ENCODE results near the gene SRGAP2C.
"Not testable (repeated sequence)": the region's sequence is repeated elsewhere in the genome, so short reads cannot be mapped to it uniquely, and the experiment has no call there.

SRGAP2C gene

DNA sequence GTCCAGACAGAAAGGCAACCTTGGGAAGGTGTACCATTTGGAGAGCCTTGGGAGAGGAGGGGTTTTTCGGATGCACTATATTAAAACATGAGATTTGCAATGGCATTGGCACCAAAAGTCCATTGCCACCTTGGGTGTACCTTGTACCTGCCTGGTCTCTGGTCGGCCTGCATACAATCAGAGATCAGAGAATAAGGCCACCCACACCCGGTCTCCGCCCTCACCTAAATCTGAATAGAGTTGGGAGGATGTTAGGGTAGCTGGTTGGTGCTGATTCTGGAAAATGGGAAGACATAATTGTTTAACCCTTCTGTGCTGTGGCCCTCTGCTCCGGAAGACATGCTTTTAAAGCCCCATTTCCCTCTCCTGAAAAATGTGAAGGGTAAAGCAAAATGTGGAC, 3.1 kb downstream of the SRGAP2C start:
- not testable (repeated sequence) for DNase-seq

DNA sequence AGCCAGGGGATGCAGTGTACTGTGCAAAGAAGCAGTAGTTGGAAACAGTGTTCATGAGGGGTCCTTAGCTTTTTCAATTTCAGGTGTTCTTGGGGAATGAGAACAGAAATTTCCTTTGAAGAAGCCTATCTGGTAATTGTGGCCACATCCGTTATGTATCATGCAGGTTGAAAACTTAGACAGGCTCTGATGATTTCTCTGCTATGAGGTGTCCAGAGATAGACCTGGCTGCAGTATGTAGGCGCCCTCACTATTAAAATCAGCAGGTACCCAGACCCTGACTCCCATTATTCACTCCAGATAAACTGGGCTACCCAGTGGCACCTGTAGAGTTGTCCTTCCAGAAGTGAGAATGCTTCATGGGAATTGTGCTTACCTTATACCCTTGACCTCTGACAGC, 7.7 kb downstream of the SRGAP2C start:
- DNase-seq = not testable (repeated sequence)

DNA sequence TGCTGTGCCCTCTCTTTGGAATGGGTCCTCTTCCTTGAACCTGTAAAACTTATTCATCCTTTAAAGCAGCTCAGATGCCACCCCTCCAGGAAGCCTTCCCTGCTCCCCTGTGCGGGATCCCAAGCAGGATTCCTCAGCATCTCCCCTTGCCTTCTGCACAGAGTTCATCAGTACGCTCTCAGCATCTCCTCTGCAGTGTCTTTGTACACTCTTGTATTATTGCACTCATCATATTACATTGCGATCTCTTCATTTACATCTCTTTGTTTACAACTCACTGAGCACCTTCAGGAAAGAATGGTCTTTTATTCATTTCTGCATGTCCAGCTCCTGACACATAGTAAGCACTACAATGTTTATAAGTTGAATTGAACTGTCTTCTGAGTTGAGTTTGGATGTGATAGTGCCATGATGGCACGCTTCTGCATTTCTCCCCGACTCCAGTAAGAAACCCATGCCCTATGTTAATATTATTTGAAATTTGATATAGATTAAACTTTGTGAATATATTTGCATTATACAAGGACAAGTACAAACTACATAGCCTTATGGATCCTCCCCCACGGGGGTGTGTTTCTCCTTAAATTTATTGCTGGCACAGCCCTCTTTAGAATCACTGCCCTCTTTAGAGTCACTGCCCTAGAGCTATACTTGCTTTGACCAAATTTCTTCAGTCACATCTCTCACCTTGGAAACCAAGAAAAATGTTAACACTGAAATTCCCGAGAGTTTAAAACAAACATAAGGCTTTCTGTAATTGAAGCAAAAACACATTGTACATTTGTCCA, 12.5 kb downstream of the SRGAP2C start:
- not testable (repeated sequence) for DNase-seq

DNA sequence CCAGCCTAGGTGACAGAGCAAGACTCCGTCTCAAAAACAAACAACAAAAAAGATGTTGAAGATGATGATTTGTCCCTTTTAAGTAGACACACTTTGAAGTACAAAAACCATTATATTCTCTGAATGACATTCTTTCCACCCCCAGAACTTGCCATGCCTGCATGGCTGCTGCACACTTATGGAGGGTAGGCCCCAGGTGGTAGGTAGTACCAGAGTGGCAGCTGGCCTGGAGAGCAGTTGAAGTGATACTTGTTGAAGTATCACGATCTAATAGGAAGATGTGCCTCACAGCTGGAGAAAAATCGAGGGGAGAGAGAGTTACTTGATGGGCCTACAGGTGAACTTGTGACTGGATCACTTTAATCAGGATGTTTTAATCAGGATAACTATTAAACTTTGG, 15.0 kb downstream of the SRGAP2C start:
- DNase-seq = not testable (repeated sequence)

DNA sequence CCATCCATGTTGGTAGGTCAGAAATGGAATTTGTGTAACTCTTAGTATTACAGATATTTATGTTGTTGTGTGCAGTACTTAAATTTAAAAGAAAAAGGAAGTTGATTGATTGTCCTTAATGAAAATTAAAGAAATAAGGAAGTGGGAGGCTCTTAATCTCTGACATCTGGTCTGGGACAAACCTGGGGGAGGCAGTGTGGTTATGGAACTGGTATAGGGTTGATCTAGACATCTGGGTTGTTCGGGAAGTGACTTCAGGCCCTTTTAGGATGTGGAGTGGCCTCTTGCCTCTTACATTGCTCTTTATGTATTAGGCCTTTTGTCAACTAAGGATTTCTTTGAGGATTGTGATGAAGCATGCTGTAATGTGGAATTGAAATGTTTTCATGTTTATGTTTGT, 15.5 kb downstream of the SRGAP2C start:
- DNase-seq = not testable (repeated sequence)

DNA sequence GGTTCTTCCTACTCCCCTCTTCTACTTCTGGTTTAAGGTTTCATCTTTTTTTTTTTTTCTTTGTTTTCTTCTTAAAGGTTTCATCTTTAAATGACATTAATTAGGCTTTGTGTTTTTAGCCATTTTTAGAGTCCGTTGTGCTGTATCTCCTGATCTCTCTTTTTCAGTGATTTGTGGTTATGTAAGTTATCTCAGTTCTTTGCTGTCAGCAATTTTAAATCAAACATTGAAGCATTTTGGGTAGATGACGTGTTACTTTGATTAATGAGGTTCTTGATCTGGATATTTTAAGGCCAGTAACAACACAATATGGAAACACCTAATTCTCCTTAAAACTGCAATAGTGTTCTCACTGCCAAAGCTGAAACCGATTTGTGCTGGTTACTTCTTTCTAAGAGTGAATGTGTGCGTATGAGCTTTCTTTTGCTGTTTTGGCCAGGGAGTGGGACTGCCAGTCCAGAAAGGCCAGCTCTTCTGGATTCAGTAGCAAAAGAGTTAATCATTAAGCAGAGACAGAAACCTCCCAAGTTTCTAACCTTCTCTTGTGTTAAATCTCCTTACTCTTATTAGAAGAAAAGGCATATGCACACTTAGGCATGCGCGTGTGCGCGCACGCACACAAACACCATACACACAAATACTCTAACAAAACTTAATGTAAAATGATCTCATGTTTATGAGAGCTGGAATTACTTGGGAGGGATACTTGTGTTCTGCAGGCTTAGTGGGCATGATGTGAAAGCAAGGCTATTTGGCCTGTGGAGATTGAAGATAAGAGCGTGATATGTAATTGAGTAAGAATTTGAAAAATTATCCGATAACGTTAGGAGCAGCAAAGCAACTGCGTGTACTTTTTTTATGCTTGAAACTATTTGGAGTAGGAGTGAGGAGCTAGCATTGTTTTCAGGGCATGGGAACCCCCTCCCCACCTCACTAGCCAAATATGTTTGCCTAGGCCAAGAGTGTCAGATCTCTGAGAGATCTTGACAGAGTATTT, 16.5 kb downstream of the SRGAP2C start:
- DNase-seq = not testable (repeated sequence)

DNA sequence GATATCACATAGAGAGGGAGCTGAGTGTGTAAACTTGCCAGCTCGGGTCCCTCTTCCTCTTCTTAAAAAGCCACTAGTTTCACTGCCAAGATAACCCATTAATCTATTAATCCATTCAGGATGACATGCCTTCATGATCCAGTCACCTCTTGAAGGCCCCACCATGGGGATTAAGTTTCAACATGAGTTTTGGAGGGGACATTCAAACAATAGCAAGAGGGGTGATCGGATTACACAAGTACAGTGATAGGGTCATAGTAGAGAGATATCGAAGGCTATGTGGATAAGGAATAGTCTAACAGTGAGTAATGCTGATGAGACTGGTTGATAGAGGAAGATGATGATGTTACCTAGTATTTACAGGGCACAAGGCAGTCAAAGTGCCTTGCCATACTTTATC, 18.2 kb downstream of the SRGAP2C start:
- not testable (repeated sequence) for DNase-seq

DNA sequence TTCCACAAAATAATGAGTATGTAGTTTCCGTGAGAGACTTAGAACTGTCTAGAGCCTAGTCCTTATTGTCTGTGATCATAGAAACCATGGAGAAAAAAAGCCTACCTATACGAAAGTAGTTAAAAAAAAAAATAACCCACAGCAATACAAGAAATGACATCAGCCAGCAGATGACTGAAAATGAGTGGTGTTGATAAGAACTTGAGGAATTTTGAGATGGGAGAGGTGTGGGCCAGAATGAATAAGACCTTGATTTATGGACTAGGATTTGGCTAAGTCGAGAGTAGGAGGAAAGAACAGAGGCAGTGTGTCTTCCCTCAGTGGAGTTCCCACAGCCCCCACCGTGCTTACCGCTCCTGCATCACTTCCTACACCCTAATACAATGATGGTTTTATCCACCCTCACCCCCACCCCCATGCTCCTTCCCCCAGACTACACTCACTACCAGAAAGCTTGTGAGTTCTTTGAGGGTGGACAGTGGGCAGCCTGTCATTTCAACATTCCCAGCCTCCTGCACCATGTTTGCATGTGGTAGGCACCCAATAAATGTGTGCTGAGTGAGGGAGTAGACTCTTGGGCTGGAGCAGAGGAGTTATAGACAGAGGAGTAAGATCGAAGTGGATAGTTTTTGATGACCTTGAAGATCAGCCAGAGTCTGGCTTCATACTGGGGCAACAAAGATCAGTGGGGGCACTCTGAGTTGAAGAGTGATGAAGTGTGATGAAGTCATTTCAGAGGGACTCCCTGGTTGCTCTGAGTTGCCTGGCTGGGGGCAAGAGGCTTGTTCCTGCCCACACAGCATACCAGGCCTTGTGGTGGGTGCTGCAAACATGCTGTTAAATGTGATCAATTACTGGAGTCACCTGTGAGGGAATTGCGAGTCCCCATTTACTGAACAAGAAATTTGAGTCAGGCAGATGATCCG, 21.3 kb downstream of the SRGAP2C start:
- not testable (repeated sequence) for DNase-seq

DNA sequence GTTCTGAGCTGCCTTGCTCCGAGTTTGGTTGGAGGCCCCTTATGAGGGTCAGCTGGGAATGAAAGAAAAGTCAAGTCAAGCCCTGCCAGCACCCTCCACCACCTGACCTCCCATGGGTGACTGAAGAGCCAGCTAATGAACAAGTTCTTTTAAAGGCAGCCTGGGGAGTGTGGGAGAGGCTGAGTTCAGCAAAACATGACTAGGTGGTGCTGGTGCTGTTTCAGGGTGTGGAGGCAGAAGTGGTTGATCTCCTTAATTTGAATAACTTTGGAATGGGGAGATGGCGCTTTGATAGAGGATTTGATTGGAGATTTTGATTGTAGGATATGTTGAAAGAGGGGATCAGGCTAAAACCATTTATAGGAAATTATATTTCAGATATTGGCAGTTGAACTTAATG, 22.6 kb downstream of the SRGAP2C start:
- not testable (repeated sequence) for DNase-seq

DNA sequence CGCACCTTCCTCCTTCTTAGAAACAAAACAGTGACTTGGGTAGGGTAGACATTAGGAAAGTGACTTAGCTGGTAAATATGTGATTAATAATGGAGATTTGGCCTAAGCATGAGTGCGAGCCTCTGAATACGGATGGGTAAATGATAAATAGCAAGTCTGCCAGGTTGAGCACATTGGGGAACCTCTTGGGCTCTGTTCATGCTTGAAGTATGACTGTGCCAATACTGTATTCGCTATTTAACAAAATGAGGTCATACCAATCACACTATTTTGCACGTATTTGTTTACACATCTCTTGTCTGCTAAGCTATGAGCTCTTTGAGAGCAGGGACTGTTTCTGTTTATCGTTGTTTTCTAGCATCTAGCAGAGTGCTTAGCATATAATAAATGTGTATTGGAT, 23.6 kb downstream of the SRGAP2C start:
- DNase-seq = not testable (repeated sequence)

DNA sequence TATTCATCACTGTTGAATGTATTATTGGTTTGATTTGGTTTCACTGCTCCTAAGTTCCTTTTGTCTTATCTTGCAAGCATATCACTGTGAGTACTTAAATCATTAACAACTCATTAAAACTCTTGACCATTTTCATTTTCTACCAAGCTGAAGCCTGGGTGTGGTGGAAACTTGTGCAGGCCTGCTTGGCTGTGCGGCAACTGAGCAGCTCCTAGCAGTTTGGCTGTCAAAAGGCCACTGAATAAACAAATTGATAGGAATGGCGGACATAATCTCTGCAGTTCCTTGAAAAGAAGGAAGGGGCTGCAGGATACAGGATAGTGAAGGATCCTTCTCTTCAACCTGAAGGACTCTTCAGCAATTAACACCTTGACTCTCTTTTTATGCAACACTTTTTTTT, 26.0 kb downstream of the SRGAP2C start:
- DNase-seq = not testable (repeated sequence)

DNA sequence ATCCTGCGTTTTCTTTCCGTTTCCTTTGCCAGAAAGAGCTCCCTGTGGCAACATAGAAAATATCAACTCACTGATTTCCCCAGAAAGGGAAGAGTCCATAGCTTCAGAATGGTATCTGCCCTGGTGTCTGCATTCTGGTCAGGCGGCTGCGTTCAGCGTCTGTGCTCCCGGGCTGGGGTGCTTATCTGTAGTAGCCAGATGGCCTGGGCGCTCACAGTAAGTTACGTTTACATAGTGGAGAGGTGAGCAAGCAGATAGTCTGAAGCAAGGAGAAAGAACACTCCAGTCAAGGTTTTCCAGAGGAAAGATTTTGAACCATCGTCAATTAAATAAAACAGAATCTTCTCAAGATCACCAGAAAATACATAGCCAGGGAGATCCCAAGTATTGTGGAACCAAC, 28.7 kb downstream of the SRGAP2C start:
- DNase-seq = not testable (repeated sequence)

DNA sequence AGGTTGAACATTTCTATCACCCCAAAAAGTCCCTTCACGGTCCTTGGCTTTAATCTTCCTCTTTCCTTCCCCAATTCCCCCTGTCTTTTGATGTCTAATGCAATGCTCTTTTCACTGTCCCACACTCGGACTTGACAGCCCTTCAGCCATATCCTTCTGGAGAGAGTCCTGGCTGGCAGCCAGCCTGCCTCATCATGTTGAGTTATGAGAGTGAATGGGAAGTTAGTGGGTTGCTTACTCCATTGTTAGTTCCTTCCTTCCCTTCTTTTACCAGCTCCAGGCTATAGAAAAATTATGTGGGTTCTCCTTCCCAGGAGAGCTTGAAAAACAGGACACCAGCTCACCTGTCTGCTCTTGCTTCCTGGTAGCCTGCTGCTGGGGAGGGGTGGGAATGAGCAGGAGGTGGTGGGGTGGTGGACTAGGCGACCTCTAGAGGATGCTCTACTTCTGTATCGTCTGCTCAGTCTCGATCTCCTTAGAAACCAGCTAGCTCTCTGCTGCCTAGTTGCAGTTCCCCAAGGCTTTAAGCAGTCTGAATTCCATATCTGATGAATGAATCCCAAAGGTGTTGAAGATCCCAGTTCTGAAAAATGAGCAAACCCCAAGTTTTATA, 29.9 kb downstream of the SRGAP2C start:
- DNase-seq = not testable (repeated sequence)

DNA sequence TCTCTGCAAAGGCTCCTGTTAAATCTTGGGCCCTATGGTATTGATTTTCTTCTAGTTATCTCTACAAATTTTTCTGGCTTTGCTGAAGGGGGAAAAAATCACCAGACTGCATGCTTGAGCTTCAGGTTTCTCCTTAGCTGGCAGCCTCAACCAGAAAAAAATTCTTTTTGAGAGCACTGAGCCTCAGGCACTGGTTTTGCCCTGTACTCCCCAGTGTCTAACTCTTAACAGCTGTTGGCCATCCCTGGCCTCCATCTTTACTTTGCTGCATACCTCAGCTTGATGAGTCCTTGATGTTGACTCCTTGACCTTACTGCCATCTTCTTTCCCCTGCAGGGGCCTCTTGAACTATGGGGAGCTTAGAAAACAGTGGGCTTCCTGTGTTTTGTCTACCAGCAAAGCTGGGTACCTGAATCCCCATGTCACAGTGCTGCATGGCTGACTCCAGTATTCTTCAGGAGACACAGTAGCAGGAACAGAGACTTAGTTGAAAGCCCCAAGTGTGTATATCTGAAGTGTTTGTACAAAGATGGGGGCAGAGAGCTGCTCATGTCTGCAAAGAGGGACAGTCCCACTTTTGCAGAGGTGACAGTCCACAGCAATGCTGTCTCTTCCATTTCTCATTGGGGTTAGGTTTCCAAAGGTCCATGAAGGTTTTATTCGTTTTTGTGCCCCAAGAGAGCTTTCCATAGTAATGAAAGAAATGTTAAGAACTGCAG, 31.1 kb downstream of the SRGAP2C start:
- not testable (repeated sequence) for DNase-seq

DNA sequence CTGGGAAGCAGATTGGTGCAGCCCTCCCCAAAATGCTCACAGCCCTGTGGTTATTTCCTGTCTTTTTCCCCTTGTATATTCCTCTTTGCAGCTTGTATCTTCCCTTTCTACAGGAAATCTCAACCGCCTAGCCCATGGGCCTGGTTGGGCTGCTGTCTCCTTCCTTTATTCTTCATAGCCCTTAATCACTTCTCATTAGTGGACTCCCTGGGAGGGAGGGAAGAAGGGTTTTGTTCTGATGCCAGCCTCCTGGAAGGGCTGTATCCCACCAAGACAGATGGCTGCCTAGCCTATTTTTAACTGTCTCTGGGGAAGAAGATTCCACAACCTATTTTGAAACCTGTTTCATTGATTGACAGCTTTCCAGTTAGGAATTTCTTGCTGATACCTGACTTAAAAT, 31.9 kb downstream of the SRGAP2C start:
- DNase-seq = not testable (repeated sequence)

DNA sequence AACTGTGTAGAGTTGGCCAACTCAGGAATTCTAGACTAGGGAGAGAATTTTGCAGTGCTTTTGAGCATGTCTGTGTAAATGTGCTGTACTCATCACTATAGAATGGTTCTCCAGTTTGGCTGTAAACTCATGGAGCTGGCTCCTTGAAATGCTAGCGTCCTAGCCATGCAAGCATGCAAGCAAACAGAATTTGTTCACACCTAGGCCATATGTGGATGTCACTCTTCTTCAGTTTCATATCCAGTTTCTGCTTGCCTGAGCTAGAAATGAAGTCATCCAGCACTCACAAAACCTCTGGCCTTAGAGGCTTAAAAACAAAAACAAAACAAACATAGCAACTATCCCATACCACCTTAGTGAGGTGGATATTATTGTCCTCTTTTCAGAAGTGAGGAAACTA, 37.0 kb downstream of the SRGAP2C start:
- DNase-seq = not testable (repeated sequence)

DNA sequence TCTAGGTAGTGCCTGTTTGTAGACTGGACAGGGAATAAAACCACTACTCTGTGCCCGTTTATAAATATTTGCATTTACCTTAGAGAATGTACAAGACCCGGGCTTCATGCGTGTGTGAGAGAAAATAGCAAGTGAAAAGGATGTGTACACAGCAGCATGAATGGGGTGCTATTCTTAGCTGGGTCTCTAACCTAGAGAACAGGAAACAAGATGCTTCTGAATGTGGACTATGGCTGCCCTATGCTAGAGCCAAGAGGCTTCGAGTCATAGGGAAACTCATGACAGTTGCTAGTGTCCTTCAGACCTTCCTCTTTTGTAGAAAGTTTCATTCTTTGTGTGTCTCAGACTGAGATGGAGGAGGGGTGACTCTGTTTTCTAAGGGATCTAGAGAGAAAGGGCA, 39.9 kb downstream of the SRGAP2C start:
- DNase-seq = not testable (repeated sequence)

DNA sequence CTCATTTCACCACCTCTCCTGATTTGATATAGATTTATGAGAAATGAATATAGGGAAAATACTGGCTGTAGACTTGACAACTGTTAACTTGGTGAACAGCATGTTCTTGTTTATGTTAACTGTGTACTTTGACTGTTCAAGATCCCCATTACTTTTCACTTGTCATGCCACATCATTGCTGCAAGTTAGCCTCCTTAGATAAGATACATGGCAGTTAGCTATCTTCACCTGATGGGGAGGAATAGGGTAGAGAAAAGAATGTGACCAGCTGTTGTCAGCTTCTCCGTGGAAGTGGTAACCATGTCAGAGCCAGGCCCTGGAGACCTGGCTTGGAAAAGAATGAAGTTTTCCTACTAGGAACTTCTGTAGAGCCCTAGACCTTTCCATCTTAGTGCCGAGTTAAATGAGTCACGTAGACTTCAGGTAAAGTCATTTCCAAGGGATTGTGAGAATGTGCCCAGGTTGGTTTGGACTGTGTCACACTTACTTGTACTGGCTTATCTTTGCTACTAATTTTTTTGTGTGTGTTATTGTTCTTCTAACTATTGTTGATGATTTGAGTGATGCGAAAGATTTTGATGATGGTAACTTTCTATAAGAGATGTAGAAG, 41.6 kb downstream of the SRGAP2C start:
- DNase-seq = not testable (repeated sequence)

DNA sequence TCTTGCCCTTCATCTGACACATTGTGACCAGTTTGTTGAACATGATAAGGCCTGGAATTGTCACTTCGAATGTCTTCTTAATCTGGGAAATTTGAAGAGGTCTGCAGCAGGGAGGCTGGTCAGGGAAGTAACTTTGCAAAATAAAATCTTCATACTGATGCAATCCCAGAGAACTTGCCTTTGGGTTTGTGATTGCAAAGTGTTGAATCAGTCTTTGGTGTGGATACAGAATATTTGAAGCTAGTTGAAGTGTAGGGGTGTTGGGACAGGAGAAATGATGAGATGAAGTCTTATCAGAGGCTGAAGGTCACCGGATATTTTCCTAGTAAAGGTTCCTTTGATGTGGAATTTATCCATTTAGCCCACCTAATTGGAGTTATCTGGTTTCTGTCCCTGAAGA, 42.1 kb downstream of the SRGAP2C start:
- DNase-seq = not testable (repeated sequence)

DNA sequence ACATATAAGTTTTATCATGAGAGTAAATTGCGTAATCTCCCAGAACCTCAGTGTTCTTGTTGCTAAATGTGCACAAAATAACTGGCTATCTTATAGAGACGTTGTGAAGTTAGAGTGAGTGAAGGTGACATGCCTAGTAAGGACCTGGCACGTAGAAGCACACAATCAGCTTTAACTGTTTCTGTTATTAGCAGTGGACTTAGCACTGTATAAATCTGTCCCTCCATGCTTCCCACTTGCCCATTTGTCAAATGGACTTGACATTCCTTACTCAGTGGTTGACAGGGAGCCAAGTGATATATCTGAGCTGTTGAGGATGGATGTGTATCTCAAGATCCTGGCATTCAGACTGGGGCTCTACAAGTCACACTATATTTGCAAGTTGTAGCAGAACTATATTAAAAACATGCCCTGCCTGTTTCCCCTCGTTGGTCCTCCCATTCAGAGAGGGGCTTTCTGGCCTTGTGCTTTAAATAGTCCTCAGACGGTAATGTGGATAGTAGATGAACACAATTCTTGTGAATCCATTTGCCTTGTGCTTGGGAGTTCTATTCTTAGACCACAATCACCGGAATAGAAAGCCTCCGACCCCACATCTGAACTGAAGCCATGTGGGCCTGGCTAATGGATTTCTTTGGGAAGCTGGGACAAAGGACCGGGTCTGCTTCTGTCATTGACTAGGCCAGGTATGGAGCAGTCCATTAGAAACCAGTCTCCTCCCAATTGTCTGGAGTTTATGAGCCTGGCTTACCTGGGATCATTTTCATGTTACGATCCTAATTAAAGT, 43.0 kb downstream of the SRGAP2C start:
- DNase-seq = not testable (repeated sequence)

Measured in NCI-H187 treated with DMSO at 0.1 percent for 48 hours (cell line).